Esophagus muscularis mucosa (tissue), 4 donors: ENCODE data around the gene DKKL1. TPM values are rescaled to one million over a fixed set of nuclear protein-coding genes. Genes with fewer than 3 reads are reported as not detected.

ENCODE experiments used
- DNase-seq: peaks from one replicate; pipeline ENCODE4 v3.0.0-alpha.2; 2017; ENCODE audit errors: extremely low spot score
- H3K27ac ChIP-seq, 4 donors: fragments of 200-600 bp; sonication (generic); replicated peaks in 1 of 4; 1 replicate in 3 of 4; 2 replicates in 1 of 4; pipeline ENCODE4 v1.5.1; 2016 to 2019; ENCODE audit warnings: mild to moderate bottlenecking in 1 of 4
- H3K27me3 ChIP-seq, 4 donors: fragments of 200-600 bp; sonication (generic); one replicate each; pipeline versions ENCODE4 v1.5.1 to v1.6.0; 2016 to 2019
- H3K36me3 ChIP-seq, 4 donors: fragments of 200-600 bp; sonication (generic); one replicate each; pipeline ENCODE4 v1.5.1; 2016 to 2019
- H3K4me1 ChIP-seq, 4 donors: fragments of 200-600 bp; sonication (generic); one replicate each; pipeline ENCODE4 v1.5.1; 2016 to 2019
- H3K4me3 ChIP-seq, 4 donors: fragments of 200-600 bp; sonication (generic); 1 replicate in 2 of 4; 2 replicates in 2 of 4; pipeline ENCODE4 v1.5.1; 2016 to 2019; ENCODE audit warnings: mild to moderate bottlenecking in 4 of 4, moderate library complexity in 1 of 4
- H3K9me3 ChIP-seq, 4 donors: fragments of 200-600 bp; sonication (generic); 1 replicate in 3 of 4; 2 replicates in 1 of 4; pipeline ENCODE4 v1.5.1; 2016 to 2019
- CTCF ChIP-seq, 3 experiments: fragments of 200-600 bp in 2 of 3; fragments of 450-650 bp in 1 of 3; sonication (generic) in 2 of 3; IDR thresholded peaks; one replicate each; pipeline ENCODE4 v1.5.1; 2017 to 2019; ENCODE audit warnings: antibody characterized with exemption in 3 of 3, mild to moderate bottlenecking in 2 of 3, moderate library complexity in 1 of 3
- EP300 ChIP-seq: sonication (generic); formaldehyde crosslinking; IDR thresholded peaks from one replicate; pipeline ENCODE4 v1.6.1; 2017; ENCODE audit warnings: antibody characterized with exemption
- POLR2A ChIP-seq: fragments of 450-650 bp; IDR thresholded peaks from one replicate; pipeline ENCODE4 v1.6.1; 2017; ENCODE audit warnings: antibody characterized with exemption, moderate library complexity, mild to moderate bottlenecking, low read depth
- POLR2AphosphoS5 ChIP-seq, 2 donors: sonication (generic); formaldehyde crosslinking; IDR thresholded peaks; one replicate each; pipeline ENCODE4 v1.6.1; 2017; ENCODE audit warnings: antibody characterized with exemption in 2 of 2
- WGBS: methylation state at CpG from one replicate; pipeline ENCODE4 v1.1.5; 2018; 5-methylcytosine and 5-hydroxymethylcytosine counted together
- intact Hi-C: fragments of 100-400 bp; cut with DNase I; formaldehyde crosslinking; loops from one replicate; pipeline ENCODE4 v1.15.1; 2023
- total RNA-seq, 4 donors: library from RNA; depleted of rRNA; stranded (reverse); fragments of >200 nt; gene quantifications; one replicate each; pipeline versions ENCODE4 v1.1.0 to v1.2.1, GENCODE V29; 2016

The DKKL1 gene
- total RNA-seq, 4 donors from 2014 or later, result 0.40 to 0.83 (median 0.83) TPM; not detected in 1

- DNase-seq, result no peak
- TF ChIP-seq POLR2AphosphoS5 (IDR thresholded peaks at IDR 0.05), result no peak
- Histone ChIP-seq H3K4me1 (no peaks in the 10 kb centered on the region), H3K4me3 (no peak overlapping the region), H3K27me3 (peaks cover 0 to 33% (median 0%) of the 10 kb centered on the region in 4 donors), H3K9me3 (no peaks in the 10 kb centered on the region), H3K27ac (no peak overlapping the region), H3K36me3 (no peaks in the 10 kb centered on the region)
- intact Hi-C loops, result no loop called here
- 88% methylated on average over 6 of the region's 6 CpGs for WGBS
These were observed 36.4 kb downstream of the DKKL1 start for GRCh38 chr19:49400029-49400428.

GRCh38 chr19:49403404-49404187 is 39.9 kb downstream of the DKKL1 start:
- no peak for DNase-seq
- intact Hi-C loops, result no loop called here
- WGBS, result 56% methylated on average over 7 of the region's 7 CpGs
- H3K9me3 ChIP-seq, result no peaks in the 10 kb centered on the region
- TF ChIP-seq POLR2A (no peak), CTCF (IDR thresholded peaks at IDR 0.05) (no peak), POLR2AphosphoS5 (IDR thresholded peaks at IDR 0.05) (no peak), EP300 (no peak)
- H3K4me1 ChIP-seq, result no peaks in the 10 kb centered on the region
- H3K4me3 ChIP-seq, result no peak overlapping the region
- peaks cover 0 to 22% (median 0%) of the 10 kb centered on the region in 4 donors for H3K27me3 ChIP-seq
- no peak overlapping the region for H3K27ac ChIP-seq
- no peaks in the 10 kb centered on the region for H3K36me3 ChIP-seq

GRCh38 chr19:49407079-49407478 is 43.4 kb downstream of the DKKL1 start:
- Histone ChIP-seq H3K27ac (no peak overlapping the region), H3K9me3 (no peaks in the 10 kb centered on the region), H3K27me3 (peaks cover 0 to 28% (median 0%) of the 10 kb centered on the region in 4 donors), H3K4me3 (no peak overlapping the region), H3K4me1 (no peaks in the 10 kb centered on the region), H3K36me3 (no peaks in the 10 kb centered on the region)
- no peak for DNase-seq
- 51% methylated on average over 7 of the region's 7 CpGs for WGBS
- TF ChIP-seq CTCF (IDR thresholded peaks at IDR 0.05) (no peak), EP300 (no peak), POLR2A (no peak), POLR2AphosphoS5 (IDR thresholded peaks at IDR 0.05) (no peak)
- intact Hi-C loops, result no loop called here

- Histone ChIP-seq H3K27me3 (peaks cover 0 to 28% (median 0%) of the 10 kb centered on the region in 4 donors), H3K36me3 (no peaks in the 10 kb centered on the region), H3K4me1 (no peaks in the 10 kb centered on the region), H3K9me3 (no peaks in the 10 kb centered on the region), H3K4me3 (no peak overlapping the region), H3K27ac (no peak overlapping the region)
- intact Hi-C loops, result no loop called here
- TF ChIP-seq POLR2A (no peak), CTCF (IDR thresholded peaks at IDR 0.05) (no peak), EP300 (no peak), POLR2AphosphoS5 (IDR thresholded peaks at IDR 0.05) (no peak)
- no peak for DNase-seq
- WGBS, result 90% methylated on average over 16 of the region's 16 CpGs
These were observed 43.9 kb downstream of the DKKL1 start for GRCh38 chr19:49407482-49408015.

GRCh38 chr19:49408816-49409440 is 45.3 kb downstream of the DKKL1 start:
- intact Hi-C loops, result no loop called here
- Histone ChIP-seq H3K27me3 (peaks cover 0 to 38% (median 0%) of the 10 kb centered on the region in 4 donors), H3K4me3 (no peak overlapping the region), H3K4me1 (no peaks in the 10 kb centered on the region), H3K27ac (no peak overlapping the region), H3K36me3 (no peaks in the 10 kb centered on the region), H3K9me3 (no peaks in the 10 kb centered on the region)
- no peak for DNase-seq
- no peak for TF ChIP-seq POLR2A
- TF ChIP-seq CTCF (IDR thresholded peaks at IDR 0.05), result no peak
- no peak for TF ChIP-seq EP300
- TF ChIP-seq POLR2AphosphoS5 (IDR thresholded peaks at IDR 0.05), result no peak
- WGBS, result 84% methylated on average over 8 of the region's 8 CpGs
